GM12878 (cell line): ENCODE results near the gene GLOD5. TPM values are rescaled to one million over a fixed set of nuclear protein-coding genes. Genes with fewer than 3 reads are reported as not detected.

ENCODE experiments used
- ATAC-seq: fragments of 200-7000 bp; cut with Tn5 transposase; 3 replicates; pipeline ENCODE4 v1.9.1; 2020; ENCODE audit warnings: mild to moderate bottlenecking, moderate library complexity
- BruUV-seq: library from RNA; stranded (reverse); fragments of 400-500 nt; replicated peaks from 2 replicates; lab custom pipeline; 2021; lab: Mats Ljungman, UMichigan
- CTCF ChIA-PET: fragments of 300-600 bp; sonication (Branson Sonifier 250); formaldehyde crosslinking; extraction: SDS; loops from one replicate; lab custom pipeline; 2021; ENCODE audit warnings: inconsistent platforms; lab: Yijun Ruan, JAX
- POLR2A ChIA-PET: fragments of 350-600 bp; formaldehyde crosslinking; extraction: SDS; loops from one replicate; lab custom pipeline; 2021; ENCODE audit warnings: inconsistent platforms; lab: Charles Lee
- RAD21 ChIA-PET: fragments of 300-600 bp; sonication (Branson Sonifier 250); formaldehyde crosslinking; loops from one replicate; lab custom pipeline; 2023; ENCODE audit warnings: antibody characterized with exemption; ENCODE audit not compliant: unreplicated experiment; lab: Charles Lee
- SMC1A ChIA-PET: fragments of 300-600 bp; sonication (Branson Sonifier 250); formaldehyde crosslinking; loops from one replicate; lab custom pipeline; 2023; ENCODE audit not compliant: unreplicated experiment, uncharacterized antibody; lab: Charles Lee
- DNase-seq: peaks from one replicate; pipeline ENCODE4 v3.0.0-alpha.2; 2011; ENCODE audit warnings: low read depth, low spot score
- FAIRE-seq: peaks from 3 replicates; lab custom pipeline; 2011; peaks lifted over from hg19 to GRCh38; lab: Jason Lieb, UNC
- H2AFZ ChIP-seq: 2 replicates; pipeline ENCODE4 v1.6.0; 2011; ENCODE audit warnings: low read depth, low read length, control low read depth; ENCODE audit not compliant: control insufficient read depth
- H3K27ac ChIP-seq: 2 replicates; pipeline ENCODE4 v1.5.1; 2011; ENCODE audit warnings: control low read depth; ENCODE audit not compliant: control insufficient read depth, insufficient read depth
- H3K27me3 ChIP-seq, 2 experiments: replicated peaks in 1 of 2; 2 replicates each; pipeline versions ENCODE4 v1.6.0 to v1.6.1; 2011; ENCODE audit warnings: low read length in 1 of 2; ENCODE audit not compliant: control insufficient read depth in 2 of 2, insufficient read depth in 2 of 2
- H3K36me3 ChIP-seq, 2 experiments: 2 replicates each; pipeline ENCODE4 v1.5.1; 2011; ENCODE audit warnings: low read length in 1 of 2; ENCODE audit not compliant: control insufficient read depth in 2 of 2, insufficient read depth in 2 of 2
- H3K4me1 ChIP-seq: 2 replicates; pipeline ENCODE4 v1.6.1; 2011; ENCODE audit warnings: mild to moderate bottlenecking, low read length, moderate library complexity, mixed read lengths; ENCODE audit not compliant: control insufficient read depth, insufficient read depth
- H3K4me2 ChIP-seq: 2 replicates; pipeline ENCODE4 v1.6.0; 2011; ENCODE audit warnings: control low read depth; ENCODE audit not compliant: control insufficient read depth, insufficient read depth
- H3K4me3 ChIP-seq: fragments of 200-600 bp; sonication (generic); 2 replicates; pipeline ENCODE4 v1.5.1; 2016
- H3K79me2 ChIP-seq: 2 replicates; pipeline ENCODE4 v1.6.0; 2011; ENCODE audit warnings: low read length; ENCODE audit not compliant: control insufficient read depth, insufficient read depth
- H3K9ac ChIP-seq: 2 replicates; pipeline ENCODE4 v1.8.0; 2011; ENCODE audit warnings: low read length, control low read depth, mixed read lengths; ENCODE audit not compliant: control insufficient read depth, insufficient read depth
- H3K9me3 ChIP-seq: replicated peaks from 3 replicates; pipeline ENCODE4 v1.5.1; 2011; ENCODE audit warnings: mild to moderate bottlenecking, low read length; ENCODE audit not compliant: control insufficient read depth, insufficient read depth
- H4K20me1 ChIP-seq: 2 replicates; pipeline ENCODE4 v1.6.0; 2011; ENCODE audit not compliant: control insufficient read depth, insufficient read depth
- CBX5 ChIP-seq: sonication (generic); IDR thresholded peaks from 2 replicates; pipeline ENCODE4 v1.6.1; 2016; ENCODE audit warnings: low read depth, moderate library complexity, mild to moderate bottlenecking, inconsistent platforms
- E2F4 ChIP-seq: IDR thresholded peaks from 2 replicates; pipeline ENCODE4 v1.6.1; 2012; ENCODE audit warnings: low read depth, low read length, improper control_type of control experiment
- JUND ChIP-seq: IDR thresholded peaks from 2 replicates; pipeline ENCODE4 v1.6.1; 2012; ENCODE audit warnings: low read depth, mild to moderate bottlenecking, low read length, improper control_type of control experiment, moderate library complexity
- MTA2 ChIP-seq: fragments of 450-650 bp; IDR thresholded peaks from 2 replicates; pipeline ENCODE4 v1.6.1; 2016; ENCODE audit warnings: low read depth, mild to moderate bottlenecking, moderate library complexity
- NRF1 ChIP-seq: conservative IDR thresholded peaks from 2 replicates; pipeline ENCODE4 v1.6.1; 2011; ENCODE audit warnings: mild to moderate bottlenecking, low read depth, low read length, improper control_type of control experiment
- PAX8 ChIP-seq: fragments of 450-650 bp; IDR thresholded peaks from 2 replicates; pipeline ENCODE4 v1.6.1; 2017; ENCODE audit warnings: mild to moderate bottlenecking, moderate library complexity
- PML ChIP-seq: IDR thresholded peaks from 2 replicates; pipeline ENCODE4 v1.6.1; 2012; ENCODE audit warnings: low read length, inconsistent platforms
- POLR2AphosphoS5 ChIP-seq: IDR thresholded peaks from 2 replicates; pipeline ENCODE4 v1.6.1; 2011; ENCODE audit warnings: mild to moderate bottlenecking, low read length, inconsistent platforms
- ZNF217 ChIP-seq: fragments of 450-650 bp; IDR thresholded peaks from 2 replicates; pipeline ENCODE4 v1.6.1; 2017; ENCODE audit warnings: antibody characterized with exemption, mild to moderate bottlenecking
- ZNF274 ChIP-seq: IDR thresholded peaks from one replicate; pipeline ENCODE4 v1.8.0; 2011; ENCODE audit not compliant: insufficient read length, insufficient read depth
- WGBS: methylation state at CpG from one replicate; pipeline ENCODE4 v1.1.6; 2016; ENCODE audit warnings: low lambda C conversion rate; ENCODE audit not compliant: insufficient replicate concordance, insufficient coverage; ENCODE audit errors: missing lambda C conversion rate; 5-methylcytosine and 5-hydroxymethylcytosine counted together
- in situ Hi-C: fragments of 300-500 bp; cut with MboI; formaldehyde crosslinking; loops from 9 replicates; pipeline ENCODE4 v1.14.3; 2018; ENCODE audit warnings: mixed read lengths
- intact Hi-C: fragments of 100-400 bp; cut with micrococcal nuclease; formaldehyde crosslinking; loops from one replicate; pipeline ENCODE4 v1.14.2; 2022; ENCODE audit not compliant: unreplicated experiment
- polyA plus RNA-seq, 11 experiments: library from polyadenylated mRNA; depleted of rRNA in 4 of 11; unstranded in 6 of 11; stranded (reverse) in 5 of 11; fragments of >200 nt; fragmentation: Nextera tagmentation in 4 of 11; fragmentation: Illumina TruSeq in 1 of 11; extraction: Ambion mirVana in 4 of 11; extraction: Trizol in 1 of 11; gene quantifications; 1 replicate in 1 of 11; 2 replicates in 10 of 11; pipeline versions ENCODE4 v1.2.1 to v1.2.3, GENCODE V29; 2011 to 2016; ENCODE audit warnings: inconsistent platforms in 2 of 11, missing spikeins in 2 of 11, low read depth in 1 of 11
- total RNA-seq, 4 experiments: library from RNA; depleted of rRNA in 3 of 4; stranded (reverse); fragments of >200 nt in 3 of 4; fragmentation: Illumina TruSeq in 1 of 4; extraction: Trizol in 1 of 4; gene quantifications; 2 replicates each; pipeline versions ENCODE4 v1.2.1 to v1.2.3, GENCODE V29; 2013 to 2021
- TF ChIP-seq, protein P1 (sequence below): fragments of 450-650 bp; IDR thresholded peaks from 2 replicates; pipeline ENCODE4 v1.6.1; 2016; ENCODE audit warnings: mild to moderate bottlenecking

The GLOD5 gene
- total and polyA plus RNA-seq, 10 of the 15 experiments (the other 5 are each of a cell fraction or from before 2014, with no cell fraction given): not detected

DNA sequence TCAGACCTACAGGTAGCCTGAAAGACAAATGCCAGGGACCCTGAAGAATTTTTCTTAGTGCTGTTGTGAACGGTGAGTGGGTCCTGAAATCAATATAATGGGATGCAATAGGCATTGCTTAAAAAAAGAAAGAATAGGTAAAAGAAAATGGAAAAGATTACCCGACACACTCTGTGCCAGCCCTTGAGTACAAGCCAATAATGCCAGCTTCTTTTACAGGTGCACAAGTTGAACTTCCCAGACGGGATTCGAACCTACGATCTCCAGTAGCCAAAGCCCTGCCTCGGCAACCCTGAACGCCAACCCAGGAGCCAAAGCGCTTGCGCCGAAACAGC lies 24.7 kb upstream of the GLOD5 start:
- POLR2A ChIA-PET: interaction anchor here (0.6 to 1.4 kb wide), 6 partner anchors 10 to 267 kb away, joined by 3 to 6 read pairs (median 4); partner anchors contain the start of gene HDAC6
- H3K9ac ChIP-seq: peak overlapping the region; percentile 65

More for the DNA sequence above, 24.7 kb upstream of the GLOD5 start:
- WGBS: 17% methylated on average over 10 of the region's 10 CpGs
- Histone ChIP-seq H2AFZ (peak overlapping the region; percentile 77), H3K4me3 (peak overlapping the region; percentile 54; the same call in 1 of the 2 replicates), H4K20me1 (no peaks in the 10 kb centered on the region), H3K4me1 (no peaks in the 10 kb centered on the region; the same call in 1 of the 2 replicates), H3K27me3 (no peaks in the 10 kb centered on the region), H3K27ac (peak overlapping the region; percentile 48), H3K79me2 (no peaks in the 10 kb centered on the region; the same call in 1 of the 2 replicates), H3K9me3 (no peaks in the 10 kb centered on the region; the same call in 2 of the 3 replicates), H3K36me3 (no peaks in the 10 kb centered on the region), H3K4me2 (peak overlapping the region; percentile 84)
- BruUV-seq: TSS peak; percentile 83
- TF ChIP-seq PAX8 (no peak), PML (0 out of 2 replicates have a peak, but pooled peaks have one; percentile 5), ZNF274 (no peak), E2F4 (no peak), MTA2 (no peak), POLR2AphosphoS5 (no peak), CBX5 (no peak), JUND (no peak), ZNF217 (peak; percentile 72), NRF1 (no peak; the same call in 1 of the 2 replicates)
- TF ChIP-seq, protein P1, sequence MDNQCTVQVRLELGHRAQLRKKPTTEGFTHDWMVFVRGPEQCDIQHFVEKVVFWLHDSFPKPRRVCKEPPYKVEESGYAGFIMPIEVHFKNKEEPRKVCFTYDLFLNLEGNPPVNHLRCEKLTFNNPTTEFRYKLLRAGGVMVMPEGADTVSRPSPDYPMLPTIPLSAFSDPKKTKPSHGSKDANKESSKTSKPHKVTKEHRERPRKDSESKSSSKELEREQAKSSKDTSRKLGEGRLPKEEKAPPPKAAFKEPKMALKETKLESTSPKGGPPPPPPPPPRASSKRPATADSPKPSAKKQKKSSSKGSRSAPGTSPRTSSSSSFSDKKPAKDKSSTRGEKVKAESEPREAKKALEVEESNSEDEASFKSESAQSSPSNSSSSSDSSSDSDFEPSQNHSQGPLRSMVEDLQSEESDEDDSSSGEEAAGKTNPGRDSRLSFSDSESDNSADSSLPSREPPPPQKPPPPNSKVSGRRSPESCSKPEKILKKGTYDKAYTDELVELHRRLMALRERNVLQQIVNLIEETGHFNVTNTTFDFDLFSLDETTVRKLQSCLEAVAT: peak; percentile 19; the same call in 1 of the 2 replicates
- in situ Hi-C loops: no loop called here
- ATAC-seq (no peak), DNase-seq (no peak), FAIRE-seq (no peak)
- ChIA-PET SMC1A (interaction anchor here (1.0 kb wide), 2 partner anchors 65 to 203 kb away, joined by 3 to 4 read pairs; partner anchors contain the start of gene HDAC6), RAD21 (interaction anchor here (1.1 kb wide), 1 partner anchor 200 kb away, joined by 3 read pairs; no protein-coding TSS in a partner anchor), CTCF (interaction anchor here (0.8 to 1.7 kb wide), 3 partner anchors 9 to 209 kb away, joined by 3 to 5 read pairs (median 4); partner anchors contain the start of gene HDAC6)
- intact Hi-C loops: no loop called here
